Fibroblast of lung (primary cell): ENCODE measurements around the gene MCTP2. TPM values are rescaled to one million over a fixed set of nuclear protein-coding genes. Genes with fewer than 3 reads are reported as not detected.

Experiments
- DNase-seq, 2 donors: peaks; one replicate each; pipeline versions ENCODE4 v3.0.0 to v3.0.0-alpha.2; 2010; ENCODE audit warnings: low read depth in 2 of 2
- H2AFZ ChIP-seq: 2 replicates; pipeline ENCODE4 v1.5.1; 2012; ENCODE audit warnings: low read length, control low read depth, inconsistent platforms
- H3K27ac ChIP-seq: 2 replicates; pipeline ENCODE4 v1.5.1; 2011; ENCODE audit warnings: low read length, control low read depth; ENCODE audit not compliant: insufficient read depth
- H3K27me3 ChIP-seq: 2 replicates; pipeline ENCODE4 v1.5.1; 2011; ENCODE audit warnings: mild to moderate bottlenecking, low read length; ENCODE audit not compliant: control insufficient read depth, insufficient read depth
- H3K36me3 ChIP-seq: 2 replicates; pipeline ENCODE4 v1.5.1; 2011; ENCODE audit warnings: low read length; ENCODE audit not compliant: control insufficient read depth, insufficient read depth
- H3K4me1 ChIP-seq: 2 replicates; pipeline ENCODE4 v1.5.1; 2011; ENCODE audit warnings: low read length; ENCODE audit not compliant: control insufficient read depth, insufficient read depth; ENCODE audit errors: extremely low read depth
- H3K4me2 ChIP-seq: 2 replicates; pipeline ENCODE4 v1.5.1; 2011; ENCODE audit warnings: low read length, control low read depth; ENCODE audit not compliant: insufficient read depth; ENCODE audit errors: extremely low read depth
- H3K4me3 ChIP-seq, 4 experiments: fragments of 200-600 bp in 1 of 4; sonication (generic) in 1 of 4; replicated peaks in 1 of 4; 2 replicates each; pipeline ENCODE4 v1.5.1; 2011 to 2016; ENCODE audit warnings: low read length in 4 of 4, low read depth in 3 of 4, mild to moderate bottlenecking in 3 of 4, control low read depth in 2 of 4, inconsistent platforms in 1 of 4, mixed read lengths in 1 of 4; ENCODE audit not compliant: insufficient read depth in 1 of 4; ENCODE audit errors: control extremely low read depth in 1 of 4
- H3K79me2 ChIP-seq: 2 replicates; pipeline ENCODE4 v1.5.1; 2012; ENCODE audit warnings: mild to moderate bottlenecking, low read length, inconsistent platforms; ENCODE audit not compliant: control insufficient read depth, insufficient read depth
- H3K9ac ChIP-seq: 2 replicates; pipeline ENCODE4 v1.5.1; 2011; ENCODE audit warnings: mild to moderate bottlenecking, low read length, control low read depth; ENCODE audit not compliant: insufficient read depth
- H3K9me3 ChIP-seq: 2 replicates; pipeline ENCODE4 v1.5.1; 2012; ENCODE audit warnings: low read depth, low read length; ENCODE audit not compliant: control insufficient read depth, insufficient read depth
- H4K20me1 ChIP-seq: 2 replicates; pipeline ENCODE4 v1.5.1; 2011; ENCODE audit warnings: low read length; ENCODE audit not compliant: control insufficient read depth, insufficient read depth; ENCODE audit errors: extremely low read depth
- EZH2 ChIP-seq: IDR thresholded peaks from 2 replicates; pipeline ENCODE4 v1.5.1; 2012; ENCODE audit warnings: low read length, control low read depth, mild to moderate bottlenecking; ENCODE audit errors: missing control alignments
- polyA plus RNA-seq, 2 donors: library from polyadenylated mRNA; depleted of rRNA in 1 of 2; stranded (reverse) in 1 of 2; unstranded in 1 of 2; fragments of >200 nt; gene quantifications; 2 replicates each; pipeline ENCODE4 v1.2.1, GENCODE V29; 2011 to 2012; ENCODE audit warnings: missing spikeins in 1 of 2
- total RNA-seq: library from RNA; depleted of rRNA; stranded (reverse); fragments of >200 nt; gene quantifications from 2 replicates; pipeline ENCODE4 v1.2.1, GENCODE V29; 2014
- TF ChIP-seq, protein P1 (sequence below), 2 donors: IDR thresholded peaks in 1 of 2; conservative IDR thresholded peaks in 1 of 2; 1 replicate in 1 of 2; 2 replicates in 1 of 2; pipeline ENCODE4 v1.5.1; 2011 to 2012; ENCODE audit warnings: low read length in 2 of 2, control low read depth in 1 of 2, inconsistent platforms in 1 of 2, low read depth in 1 of 2, mild to moderate bottlenecking in 1 of 2

MCTP2 gene
- total and polyA plus RNA-seq, 2 donors (not counting 1 experiment from before 2014, with no cell fraction given), result 3.6 to 14.5 TPM

DNA sequence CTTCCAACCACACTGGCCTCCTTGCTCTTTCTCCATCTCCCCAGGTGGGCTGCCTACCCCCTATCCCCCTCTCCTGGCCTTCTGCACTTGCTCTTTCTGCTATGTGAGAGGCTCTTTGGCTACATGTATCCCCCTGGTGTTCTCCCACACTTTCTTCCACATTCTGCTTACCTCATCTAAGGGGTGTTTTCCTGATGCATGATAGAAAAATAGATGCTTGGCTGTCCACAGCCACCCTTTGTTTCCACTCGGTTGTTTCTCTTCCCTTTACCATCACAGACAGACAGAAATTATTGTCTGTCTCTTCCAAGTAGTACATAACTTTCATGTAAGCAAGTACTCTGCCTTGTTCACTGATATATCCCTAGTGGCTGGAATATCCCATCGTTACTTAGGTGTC is 39.2 kb downstream of the MCTP2 start:
- H3K27me3 ChIP-seq, result no peaks in the 10 kb centered on the region
- no peak overlapping the region for H3K4me2 ChIP-seq
- no peak overlapping the region for H3K27ac ChIP-seq
- no peak for DNase-seq
- no peak overlapping the region for H2AFZ ChIP-seq
- no peak overlapping the region for H3K4me3 ChIP-seq
- H3K36me3 ChIP-seq, result no peaks in the 10 kb centered on the region
- TF ChIP-seq EZH2, result no peak
- TF ChIP-seq, protein P1, sequence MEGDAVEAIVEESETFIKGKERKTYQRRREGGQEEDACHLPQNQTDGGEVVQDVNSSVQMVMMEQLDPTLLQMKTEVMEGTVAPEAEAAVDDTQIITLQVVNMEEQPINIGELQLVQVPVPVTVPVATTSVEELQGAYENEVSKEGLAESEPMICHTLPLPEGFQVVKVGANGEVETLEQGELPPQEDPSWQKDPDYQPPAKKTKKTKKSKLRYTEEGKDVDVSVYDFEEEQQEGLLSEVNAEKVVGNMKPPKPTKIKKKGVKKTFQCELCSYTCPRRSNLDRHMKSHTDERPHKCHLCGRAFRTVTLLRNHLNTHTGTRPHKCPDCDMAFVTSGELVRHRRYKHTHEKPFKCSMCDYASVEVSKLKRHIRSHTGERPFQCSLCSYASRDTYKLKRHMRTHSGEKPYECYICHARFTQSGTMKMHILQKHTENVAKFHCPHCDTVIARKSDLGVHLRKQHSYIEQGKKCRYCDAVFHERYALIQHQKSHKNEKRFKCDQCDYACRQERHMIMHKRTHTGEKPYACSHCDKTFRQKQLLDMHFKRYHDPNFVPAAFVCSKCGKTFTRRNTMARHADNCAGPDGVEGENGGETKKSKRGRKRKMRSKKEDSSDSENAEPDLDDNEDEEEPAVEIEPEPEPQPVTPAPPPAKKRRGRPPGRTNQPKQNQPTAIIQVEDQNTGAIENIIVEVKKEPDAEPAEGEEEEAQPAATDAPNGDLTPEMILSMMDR (conservative IDR thresholded peaks at IDR 0.05 in 1 of 2, IDR thresholded peaks at IDR 0.05 in 1 of 2; ENCODE audit: low read depth in 1 of 2, low read length in 2 of 2), result no peak
- no peak overlapping the region for H3K9ac ChIP-seq
- no peaks in the 10 kb centered on the region for H3K9me3 ChIP-seq
- no peaks in the 10 kb centered on the region for H4K20me1 ChIP-seq
- no peaks in the 10 kb centered on the region for H3K79me2 ChIP-seq
- no peaks in the 10 kb centered on the region for H3K4me1 ChIP-seq

DNA sequence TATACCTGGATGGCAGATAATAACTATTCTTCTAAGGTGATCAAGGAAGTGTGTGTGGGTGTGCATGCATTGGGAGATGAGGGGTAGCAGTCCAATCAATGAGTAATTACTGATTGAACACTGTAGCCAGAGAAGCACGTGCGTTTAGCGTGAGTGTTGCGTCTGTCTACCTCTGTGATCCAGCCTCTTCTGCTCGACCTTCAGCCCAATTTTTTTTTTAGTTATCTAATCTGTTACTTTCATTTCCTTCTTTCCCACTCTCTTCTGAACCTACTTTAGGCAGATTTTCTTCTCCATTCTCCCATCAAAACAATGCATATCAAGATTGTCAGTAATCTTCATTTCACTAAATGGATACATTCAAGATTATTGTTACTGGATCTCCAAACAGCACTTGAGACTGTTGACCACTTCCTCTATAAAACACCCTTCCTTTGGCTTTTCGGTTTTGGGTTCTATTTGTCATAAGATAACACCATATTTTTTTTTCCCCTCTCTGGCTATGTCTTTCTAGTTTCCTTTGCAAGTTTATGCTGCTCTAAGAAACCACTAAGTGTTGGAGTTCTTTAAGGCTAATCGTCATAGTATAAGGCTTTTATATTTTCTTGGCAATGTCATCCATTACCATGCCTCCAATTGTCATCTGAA is 41.0 kb downstream of the MCTP2 start:
- H3K79me2 ChIP-seq, result no peaks in the 10 kb centered on the region
- H3K9me3 ChIP-seq, result no peaks in the 10 kb centered on the region
- H3K27me3 ChIP-seq, result no peaks in the 10 kb centered on the region
- no peak overlapping the region for H3K9ac ChIP-seq
- DNase-seq, result no peak
- H3K4me2 ChIP-seq, result no peak overlapping the region
- H3K36me3 ChIP-seq, result no peaks in the 10 kb centered on the region
- no peaks in the 10 kb centered on the region for H3K4me1 ChIP-seq
- TF ChIP-seq EZH2, result no peak
- TF ChIP-seq, protein P1 (conservative IDR thresholded peaks at IDR 0.05 in 1 of 2, IDR thresholded peaks at IDR 0.05 in 1 of 2; ENCODE audit: low read depth in 1 of 2, low read length in 2 of 2), result no peak
- no peak overlapping the region for H3K27ac ChIP-seq
- H3K4me3 ChIP-seq, result no peak overlapping the region
- H2AFZ ChIP-seq, result no peak overlapping the region
- H4K20me1 ChIP-seq, result no peaks in the 10 kb centered on the region

DNA sequence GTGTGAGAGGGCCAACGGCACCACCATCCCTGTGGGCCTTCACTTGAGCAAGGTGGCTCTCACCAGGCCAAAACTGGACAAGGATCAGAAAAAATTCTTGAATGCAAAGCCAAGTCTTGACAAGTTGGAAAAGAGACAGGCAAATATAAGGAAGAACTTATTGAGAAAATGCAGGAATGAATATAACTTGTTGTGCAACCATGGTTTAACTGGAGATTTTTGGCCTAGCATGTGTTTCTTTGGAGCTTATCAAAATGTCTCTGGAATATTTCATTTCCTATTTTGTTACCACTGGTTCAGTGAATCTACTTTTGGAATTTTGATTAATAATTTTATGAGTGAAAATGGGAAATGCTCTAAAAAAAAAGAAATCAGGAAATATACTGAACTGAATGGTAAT is 42.5 kb downstream of the MCTP2 start:
- Histone ChIP-seq H4K20me1 (no peaks in the 10 kb centered on the region), H3K9ac (no peak overlapping the region), H3K79me2 (no peaks in the 10 kb centered on the region), H3K9me3 (no peaks in the 10 kb centered on the region), H3K4me2 (no peak overlapping the region), H3K4me3 (no peak overlapping the region), H2AFZ (no peak overlapping the region), H3K36me3 (no peaks in the 10 kb centered on the region), H3K27me3 (no peaks in the 10 kb centered on the region), H3K27ac (no peak overlapping the region), H3K4me1 (no peaks in the 10 kb centered on the region)
- TF ChIP-seq, protein P1 (conservative IDR thresholded peaks at IDR 0.05 in 1 of 2, IDR thresholded peaks at IDR 0.05 in 1 of 2; ENCODE audit: low read depth in 1 of 2, low read length in 2 of 2), result no peak
- no peak for TF ChIP-seq EZH2
- DNase-seq, result no peak
